Activated naive CD8-positive, alpha-beta T cell treated with anti-CD3 and anti-CD28 coated beads, Interleukin-2, amount 50 U/mL, for 24 hours (primary cell): ENCODE results near the gene UTS2R.

Experiments
- ATAC-seq: fragments of 150-1000 bp; cut with Tn5 transposase; one replicate; pipeline ENCODE4 v1.10.0; 2021
- DNase-seq: peaks from one replicate; pipeline ENCODE4 v3.0.0; 2021
- H3K27ac Mint-ChIP-seq: one replicate; pipeline ENCODE4 v1.8.0; 2021; ENCODE audit warnings: mild to moderate bottlenecking, mixed read lengths
- H3K27me3 Mint-ChIP-seq: one replicate; pipeline ENCODE4 v1.8.0; 2021; ENCODE audit warnings: mixed read lengths
- H3K36me3 Mint-ChIP-seq: one replicate; pipeline ENCODE4 v1.8.0; 2021; ENCODE audit warnings: low read depth, mixed read lengths
- H3K4me1 Mint-ChIP-seq: one replicate; pipeline ENCODE4 v1.8.0; 2021; ENCODE audit warnings: mixed read lengths
- H3K4me3 Mint-ChIP-seq: one replicate; pipeline ENCODE4 v1.8.0; 2021; ENCODE audit warnings: mild to moderate bottlenecking, moderate library complexity, mixed read lengths
- H3K9me3 Mint-ChIP-seq: one replicate; pipeline ENCODE4 v1.8.0; 2021; ENCODE audit warnings: mixed read lengths

The UTS2R gene

DNA sequence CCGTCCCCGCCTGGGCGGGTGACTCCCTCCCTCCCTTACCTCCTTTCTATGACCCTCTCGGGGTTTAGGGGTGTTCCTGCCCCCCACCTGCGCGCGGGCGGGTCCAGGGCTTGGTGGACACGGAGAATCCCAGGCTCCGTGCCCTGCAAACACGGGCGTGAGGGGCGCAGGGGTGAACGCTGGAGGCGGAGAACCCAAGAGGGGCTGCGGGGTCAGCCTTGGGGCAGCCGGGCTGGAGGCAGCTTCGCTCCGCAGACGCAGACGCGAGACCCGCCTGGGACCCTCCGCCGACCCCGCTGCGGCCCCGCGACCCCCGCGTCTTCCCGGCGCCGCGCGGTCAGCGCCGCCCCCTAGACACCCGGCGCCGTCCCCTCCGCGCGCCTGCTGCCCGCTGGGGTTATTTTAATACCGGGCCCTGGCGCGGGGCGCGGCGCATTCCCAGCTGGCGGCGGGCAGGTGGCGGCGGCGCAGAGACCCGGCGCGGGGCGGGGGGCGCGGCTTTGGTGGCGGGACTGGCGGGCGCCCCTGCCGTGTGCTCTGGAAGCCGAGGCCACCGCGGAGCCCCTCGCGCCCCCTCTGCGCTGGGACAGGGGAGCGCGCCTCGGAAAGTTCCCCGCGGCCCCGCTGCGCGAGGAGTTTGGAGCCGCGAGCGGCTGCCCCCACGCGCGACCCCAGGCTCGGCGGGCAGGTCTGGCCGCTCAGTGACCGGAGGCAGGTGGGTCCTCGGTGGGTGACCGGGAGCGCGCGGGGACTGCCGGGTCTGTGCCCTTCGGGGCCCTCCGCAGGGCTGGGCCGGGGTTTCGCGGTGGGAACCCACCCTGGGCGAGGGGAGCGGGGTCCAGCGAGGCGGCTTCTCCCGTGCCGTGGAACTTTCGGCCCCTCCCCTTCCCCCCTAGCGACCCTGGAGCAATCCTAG, at the start of gene UTS2R:
Gene UTS2R, plus strand, starts transcription at position 433 of the 916 bp plus-strand sequence. CDS start 2,560 bp downstream, outside the sequence.
- Mint-ChIP-seq H3K4me3 (peak within 1 kb of the TSS; percentile 42), H3K4me1 (peaks cover 18% of the 10 kb centered on the region), H3K9me3 (no peaks in the 10 kb centered on the region), H3K36me3 (no peaks in the 10 kb centered on the region), H3K27me3 (peaks cover 45% of the 10 kb centered on the region), H3K27ac (no peak within 1 kb of the TSS)
- DNase-seq (no peak), ATAC-seq (no peak)

DNA sequence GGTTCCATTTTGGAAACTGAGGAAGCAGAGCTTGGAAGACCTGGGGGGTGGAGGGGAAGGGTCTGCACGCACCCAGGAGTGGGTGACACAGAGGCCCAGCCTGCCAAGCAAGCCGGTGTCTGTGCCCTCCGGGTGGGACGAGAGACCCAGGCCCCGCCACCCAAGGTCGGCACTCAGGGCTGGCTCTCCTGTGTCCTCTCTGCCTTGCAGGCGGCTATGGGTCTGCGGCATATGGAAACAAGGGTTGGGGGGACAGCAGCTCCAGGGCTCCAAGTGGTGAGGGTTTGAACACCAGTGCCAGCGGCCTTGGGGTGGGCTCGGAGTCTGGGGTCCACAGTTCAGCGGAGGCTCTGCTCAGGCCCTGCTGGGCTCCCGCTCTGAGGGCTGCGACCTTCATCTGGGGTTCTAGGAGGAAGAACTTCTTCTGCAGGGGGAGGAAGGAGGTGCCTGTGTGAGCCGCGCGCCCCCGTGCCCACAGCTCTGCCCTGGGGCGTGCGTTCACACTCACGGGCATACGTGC, 49.6 kb upstream of the UTS2R start:
- Mint-ChIP-seq H3K9me3 (no peaks in the 10 kb centered on the region), H3K27ac (no peak overlapping the region), H3K4me1 (peaks cover 29% of the 10 kb centered on the region), H3K4me3 (peak overlapping the region; percentile 86), H3K27me3 (peaks cover 2% of the 10 kb centered on the region), H3K36me3 (no peaks in the 10 kb centered on the region)
- ATAC-seq (no peak), DNase-seq (no peak)

DNA sequence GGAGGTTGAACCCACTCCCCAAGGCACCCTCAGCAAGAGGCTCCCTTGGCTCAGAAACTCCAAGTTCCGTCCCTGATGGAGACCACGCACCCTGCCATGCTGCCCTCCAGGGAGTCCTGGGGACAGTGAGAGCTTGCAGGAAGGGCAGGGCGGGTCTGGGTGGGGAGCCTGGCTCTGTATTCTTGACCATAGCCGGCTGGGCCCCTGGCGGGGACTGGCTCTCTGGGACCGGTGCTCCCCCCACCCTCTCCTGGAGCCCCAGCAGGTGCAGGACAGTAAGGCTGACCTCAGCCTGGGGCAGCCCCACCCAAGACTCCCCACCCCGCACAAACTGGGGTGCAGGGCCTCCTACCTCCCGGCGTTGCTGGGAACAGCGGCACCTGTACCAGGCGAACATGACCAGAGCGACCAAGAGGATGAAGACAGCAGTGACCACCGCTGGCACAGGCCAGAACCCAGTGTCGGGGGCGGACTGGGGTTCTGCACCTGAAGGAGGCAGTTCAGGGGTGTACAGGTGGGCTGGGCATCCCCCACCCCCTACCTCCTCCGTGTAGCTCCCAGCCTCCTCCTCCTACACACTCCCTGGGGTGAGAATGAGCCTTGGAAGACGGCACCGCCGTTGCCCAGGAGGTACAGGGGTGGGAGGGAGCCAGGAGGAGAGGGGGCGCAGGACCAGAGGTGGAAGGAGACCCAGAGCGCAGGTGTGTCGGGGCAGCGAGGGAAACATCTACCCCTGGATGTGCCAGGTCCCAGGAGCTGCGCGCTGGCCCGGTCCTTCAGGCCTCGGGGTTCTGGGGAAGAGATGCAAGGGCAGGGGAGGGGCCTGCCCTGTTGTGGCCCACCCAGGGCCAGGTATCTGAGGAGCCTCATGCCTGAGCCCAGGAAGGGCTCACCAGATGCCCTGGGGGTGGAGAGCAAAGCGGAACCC, 48.8 kb upstream of the UTS2R start:
- ATAC-seq = no peak
- H3K27ac Mint-ChIP-seq = no peak overlapping the region
- peaks cover 29% of the 10 kb centered on the region for H3K4me1 Mint-ChIP-seq
- peaks cover 2% of the 10 kb centered on the region for H3K27me3 Mint-ChIP-seq
- DNase-seq = no peak
- H3K9me3 Mint-ChIP-seq = no peaks in the 10 kb centered on the region
- H3K4me3 Mint-ChIP-seq = peak overlapping the region; percentile 86
- no peaks in the 10 kb centered on the region for H3K36me3 Mint-ChIP-seq

- ATAC-seq (no peak), DNase-seq (no peak)
- H3K27ac Mint-ChIP-seq = no peak overlapping the region
- H3K9me3 Mint-ChIP-seq = no peaks in the 10 kb centered on the region
- peaks cover 29% of the 10 kb centered on the region for H3K4me1 Mint-ChIP-seq
- peaks cover 2% of the 10 kb centered on the region for H3K27me3 Mint-ChIP-seq
- no peak overlapping the region for H3K4me3 Mint-ChIP-seq
- no peaks in the 10 kb centered on the region for H3K36me3 Mint-ChIP-seq
Observed at GRCh38 chr17:82323514-82324234, 47.9 kb upstream of the UTS2R start.

- no peaks in the 10 kb centered on the region for H3K9me3 Mint-ChIP-seq
- ATAC-seq = no peak
- H3K4me1 Mint-ChIP-seq = peaks cover 29% of the 10 kb centered on the region
- DNase-seq = no peak
- H3K27me3 Mint-ChIP-seq = peaks cover 2% of the 10 kb centered on the region
- peak overlapping the region; percentile 11 for H3K4me3 Mint-ChIP-seq
- H3K27ac Mint-ChIP-seq = peak overlapping the region; percentile 33
- no peaks in the 10 kb centered on the region for H3K36me3 Mint-ChIP-seq
Observed at GRCh38 chr17:82324566-82325285, 46.8 kb upstream of the UTS2R start.

DNA sequence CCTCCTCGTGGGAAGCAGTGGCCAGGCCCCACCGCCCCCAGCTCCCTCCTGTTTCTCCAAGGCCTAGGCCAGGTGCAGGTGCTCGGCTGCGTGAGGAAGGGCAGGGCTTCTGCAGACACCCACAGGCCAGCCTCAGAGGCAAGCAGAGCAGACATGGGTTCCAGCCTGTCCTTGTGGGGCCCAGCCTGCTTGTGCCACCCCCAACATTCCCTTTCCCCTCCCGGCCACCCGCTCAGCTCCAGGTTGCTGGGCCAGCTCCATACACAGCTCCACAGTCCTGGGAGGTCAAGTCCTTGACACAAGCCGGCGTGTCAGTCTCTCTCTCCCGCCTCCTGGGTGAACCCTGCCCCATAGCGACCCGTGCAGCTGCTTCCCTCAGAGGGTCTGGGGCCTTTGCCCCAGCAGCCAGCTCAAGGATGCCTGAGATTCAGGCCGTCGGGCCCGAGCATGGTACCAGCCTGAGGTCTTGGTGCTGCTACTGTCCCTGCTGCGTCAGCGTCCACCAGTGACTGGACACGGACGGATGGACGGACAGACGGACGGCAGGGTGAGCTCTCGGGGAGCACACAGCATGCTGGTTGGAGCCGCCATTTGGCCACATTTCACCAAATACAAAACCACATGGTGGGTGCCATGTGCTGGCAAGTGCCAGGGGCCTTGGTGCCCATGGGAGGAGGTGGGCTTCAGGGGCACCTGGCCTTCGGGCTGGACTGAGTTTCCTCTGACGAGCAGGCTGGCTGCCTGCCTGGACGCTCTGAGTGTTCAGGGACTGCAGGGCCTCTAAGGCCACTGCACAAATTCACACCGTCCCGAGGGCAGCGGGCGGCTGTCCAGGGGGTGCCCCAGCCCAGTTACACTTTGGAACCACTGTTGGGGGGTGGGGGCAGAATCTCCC, 46.0 kb upstream of the UTS2R start:
- H3K36me3 Mint-ChIP-seq = no peaks in the 10 kb centered on the region
- no peak overlapping the region for H3K27ac Mint-ChIP-seq
- DNase-seq (no peak), ATAC-seq (no peak)
- H3K9me3 Mint-ChIP-seq = no peaks in the 10 kb centered on the region
- H3K4me3 Mint-ChIP-seq = no peak overlapping the region
- peaks cover 2% of the 10 kb centered on the region for H3K27me3 Mint-ChIP-seq
- peaks cover 29% of the 10 kb centered on the region for H3K4me1 Mint-ChIP-seq

- H3K36me3 Mint-ChIP-seq = no peaks in the 10 kb centered on the region
- H3K27me3 Mint-ChIP-seq = peaks cover under 1% of the 10 kb centered on the region
- ATAC-seq = no peak
- H3K4me1 Mint-ChIP-seq = peaks cover 20% of the 10 kb centered on the region
- H3K27ac Mint-ChIP-seq = no peak overlapping the region
- no peaks in the 10 kb centered on the region for H3K9me3 Mint-ChIP-seq
- no peak for DNase-seq
- no peak overlapping the region for H3K4me3 Mint-ChIP-seq
Observed at GRCh38 chr17:82327289-82327688, 44.3 kb upstream of the UTS2R start.

GRCh38 chr17:82327757-82328140, 43.8 kb upstream of the UTS2R start:
- H3K27me3 Mint-ChIP-seq = peaks cover 5% of the 10 kb centered on the region
- no peak overlapping the region for H3K27ac Mint-ChIP-seq
- no peak for ATAC-seq

GRCh38 chr17:82328141-82328993, 43.2 kb upstream of the UTS2R start:
- Mint-ChIP-seq H3K36me3 (no peaks in the 10 kb centered on the region), H3K27me3 (peaks cover 8% of the 10 kb centered on the region), H3K27ac (no peak overlapping the region), H3K4me3 (no peak overlapping the region), H3K9me3 (no peaks in the 10 kb centered on the region), H3K4me1 (peaks cover 22% of the 10 kb centered on the region)
- DNase-seq (no peak), ATAC-seq (no peak)

More at GRCh38 chr17:82327757-82328140, 43.8 kb upstream of the UTS2R start:
- no peak overlapping the region for H3K4me3 Mint-ChIP-seq
- peaks cover 21% of the 10 kb centered on the region for H3K4me1 Mint-ChIP-seq
- DNase-seq = no peak
- no peaks in the 10 kb centered on the region for H3K9me3 Mint-ChIP-seq
- no peaks in the 10 kb centered on the region for H3K36me3 Mint-ChIP-seq

- DNase-seq (no peak), ATAC-seq (no peak)
- Mint-ChIP-seq H3K4me1 (peaks cover 18% of the 10 kb centered on the region), H3K9me3 (no peaks in the 10 kb centered on the region), H3K36me3 (no peaks in the 10 kb centered on the region), H3K27ac (no peak overlapping the region), H3K27me3 (peaks cover 8% of the 10 kb centered on the region), H3K4me3 (no peak overlapping the region)
Observed at GRCh38 chr17:82328994-82329507, 42.5 kb upstream of the UTS2R start.

- Mint-ChIP-seq H3K9me3 (no peaks in the 10 kb centered on the region), H3K27me3 (peaks cover 8% of the 10 kb centered on the region), H3K27ac (no peak overlapping the region), H3K36me3 (no peaks in the 10 kb centered on the region), H3K4me1 (peaks cover 21% of the 10 kb centered on the region), H3K4me3 (no peak overlapping the region)
- DNase-seq (no peak), ATAC-seq (no peak)
Observed at GRCh38 chr17:82329683-82330321, 41.8 kb upstream of the UTS2R start.
